Measurements from ENCODE around the gene HSF2. TPM values are rescaled to one million over a fixed set of nuclear protein-coding genes. Genes with fewer than 3 reads are reported as not detected.

The HSF2 gene
- total and polyA plus RNA-seq, 10 of the 15 experiments (the other 5 are each of a cell fraction or from before 2014, with no cell fraction given) = 9.5 to 38.3 (median 16.8) TPM

GRCh38 chr6:122372647-122373046 lies 26.8 kb upstream of the HSF2 start:
- RAD21 ChIA-PET (ENCODE audit: unreplicated experiment) = no interaction called here
- TF ChIP-seq RAD21 (IDR thresholded peaks at IDR 0.05; ENCODE audit: insufficient read depth, low read depth, low read length) (0 out of 2 replicates have a peak, but pooled peaks have one; percentile 17), TCF3 (IDR thresholded peaks at IDR 0.05; ENCODE audit: borderline replicate concordance, insufficient read depth, low read depth, low read length) (no peak)

GRCh38 chr6:122374307-122374706 lies 25.1 kb upstream of the HSF2 start:
- ATAC-seq (peak; percentile 81), FAIRE-seq (no peak), DNase-seq (ENCODE audit: low read depth, low spot score) (no peak)
- Histone ChIP-seq H3K4me1 (ENCODE audit: control insufficient read depth, insufficient read depth, low read length) (no peaks in the 10 kb centered on the region), H2AFZ (ENCODE audit: control insufficient read depth, low read depth, low read length) (no peak overlapping the region), H4K20me1 (ENCODE audit: control insufficient read depth, insufficient read depth) (no peaks in the 10 kb centered on the region), H3K27me3 (replicated peaks in 1 of 2; ENCODE audit: control insufficient read depth in 2 of 2, insufficient read depth in 2 of 2, low read length in 1 of 2) (no peaks in the 10 kb centered on the region), H3K9me3 (replicated peaks; ENCODE audit: control insufficient read depth, insufficient read depth, low read length) (no peaks in the 10 kb centered on the region), H3K79me2 (ENCODE audit: control insufficient read depth, insufficient read depth, low read length) (no peaks in the 10 kb centered on the region), H3K27ac (ENCODE audit: control insufficient read depth, insufficient read depth) (no peak overlapping the region), H3K9ac (ENCODE audit: control insufficient read depth, insufficient read depth, low read length) (no peak overlapping the region), H3K4me2 (ENCODE audit: control insufficient read depth, insufficient read depth) (no peak overlapping the region), H3K4me3 (no peak overlapping the region), H3K36me3 (ENCODE audit: control insufficient read depth in 2 of 2, insufficient read depth in 2 of 2, low read length in 1 of 2) (no peaks in the 10 kb centered on the region)
- intact Hi-C loops (cut with micrococcal nuclease; ENCODE audit: unreplicated experiment) = no loop called here
- ChIA-PET SMC1A (ENCODE audit: uncharacterized antibody, unreplicated experiment) (no interaction called here), POLR2A (no interaction called here), CTCF (no interaction called here), RAD21 (ENCODE audit: unreplicated experiment) (no interaction called here)
- 0% methylated on average over 2 of the region's 2 CpGs for WGBS (ENCODE audit: insufficient coverage, insufficient replicate concordance, low lambda C conversion rate, missing lambda C conversion rate)
- BruUV-seq (replicated peaks) = no TSS peak
- in situ Hi-C loops (cut with MboI) = no loop called here
- no peak for TF ChIP-seq RB1 (IDR thresholded peaks at IDR 0.05; ENCODE audit: borderline replicate concordance)
- TF ChIP-seq TAF1 (IDR thresholded peaks at IDR 0.05; ENCODE audit: borderline replicate concordance, low read depth, low read length) = no peak
- no peak for TF ChIP-seq USF2 (IDR thresholded peaks at IDR 0.05; ENCODE audit: borderline replicate concordance, low read depth, low read length)
- TF ChIP-seq CHD1 (IDR thresholded peaks at IDR 0.05; ENCODE audit: low read depth, low read length) = no peak
- TF ChIP-seq SP1 (IDR thresholded peaks at IDR 0.05; ENCODE audit: low read depth, low read length) = no peak
- TF ChIP-seq SKIL (IDR thresholded peaks at IDR 0.05; ENCODE audit: low read depth, poor library complexity, severe bottlenecking) = no peak
- TF ChIP-seq MTA2 (IDR thresholded peaks at IDR 0.05; ENCODE audit: low read depth) = no peak
- no peak for TF ChIP-seq PRDM15 (CRISPR knock-in tag; IDR thresholded peaks at IDR 0.05)
- TF ChIP-seq SUPT20H (IDR thresholded peaks at IDR 0.05; ENCODE audit: borderline replicate concordance, control insufficient read depth, low read depth, low read length) = no peak

More at GRCh38 chr6:122372647-122373046, 26.8 kb upstream of the HSF2 start:
- no peak for DNase-seq (ENCODE audit: low read depth, low spot score)
- H3K27ac ChIP-seq (ENCODE audit: control insufficient read depth, insufficient read depth) = no peak overlapping the region
- CTCF ChIA-PET = interaction anchor here (1.0 kb wide), 1 partner anchor 157 kb away, joined by 3 read pairs; no protein-coding TSS in a partner anchor
- SMC1A ChIA-PET (ENCODE audit: uncharacterized antibody, unreplicated experiment) = interaction anchor here (0.7 to 0.8 kb wide), 2 partner anchors 106 to 158 kb away, joined by 3 read pairs; no protein-coding TSS in a partner anchor
- ATAC-seq = no peak
- no peaks in the 10 kb centered on the region for H4K20me1 ChIP-seq (ENCODE audit: control insufficient read depth, insufficient read depth)
- in situ Hi-C loops (cut with MboI) = no loop called here
- no peak overlapping the region for H3K9ac ChIP-seq (ENCODE audit: control insufficient read depth, insufficient read depth, low read length)
- 0% methylated on average over 2 of the region's 2 CpGs for WGBS (ENCODE audit: insufficient coverage, insufficient replicate concordance, low lambda C conversion rate, missing lambda C conversion rate)
- no peaks in the 10 kb centered on the region for H3K36me3 ChIP-seq (ENCODE audit: control insufficient read depth in 2 of 2, insufficient read depth in 2 of 2, low read length in 1 of 2)
- no peak overlapping the region for H3K4me3 ChIP-seq
- no peaks in the 10 kb centered on the region for H3K79me2 ChIP-seq (ENCODE audit: control insufficient read depth, insufficient read depth, low read length)
- no peak overlapping the region for H2AFZ ChIP-seq (ENCODE audit: control insufficient read depth, low read depth, low read length)
- no peaks in the 10 kb centered on the region for H3K4me1 ChIP-seq (ENCODE audit: control insufficient read depth, insufficient read depth, low read length)
- intact Hi-C loops (cut with micrococcal nuclease; ENCODE audit: unreplicated experiment) = no loop called here
- POLR2A ChIA-PET = no interaction called here
- no TSS peak for BruUV-seq (replicated peaks)
- no peak overlapping the region for H3K4me2 ChIP-seq (ENCODE audit: control insufficient read depth, insufficient read depth)
- H3K9me3 ChIP-seq (replicated peaks; ENCODE audit: control insufficient read depth, insufficient read depth, low read length) = no peaks in the 10 kb centered on the region
- no peak for FAIRE-seq
- no peaks in the 10 kb centered on the region for H3K27me3 ChIP-seq (replicated peaks in 1 of 2; ENCODE audit: control insufficient read depth in 2 of 2, insufficient read depth in 2 of 2, low read length in 1 of 2)
